HG03378 (cell line): Measurements from ENCODE around the gene ST3GAL3.
A peak's percentile ranks its signal among the peaks of the same experiment; 100 is the strongest.

Experiments
- ATAC-seq: cut with Tn5 transposase; IDR thresholded peaks from one replicate; pipeline ENCODE4 v1.9.1; 2021; ENCODE audit warnings: mild to moderate bottlenecking, moderate library complexity; ENCODE audit not compliant: unreplicated experiment

Gene ST3GAL3

DNA sequence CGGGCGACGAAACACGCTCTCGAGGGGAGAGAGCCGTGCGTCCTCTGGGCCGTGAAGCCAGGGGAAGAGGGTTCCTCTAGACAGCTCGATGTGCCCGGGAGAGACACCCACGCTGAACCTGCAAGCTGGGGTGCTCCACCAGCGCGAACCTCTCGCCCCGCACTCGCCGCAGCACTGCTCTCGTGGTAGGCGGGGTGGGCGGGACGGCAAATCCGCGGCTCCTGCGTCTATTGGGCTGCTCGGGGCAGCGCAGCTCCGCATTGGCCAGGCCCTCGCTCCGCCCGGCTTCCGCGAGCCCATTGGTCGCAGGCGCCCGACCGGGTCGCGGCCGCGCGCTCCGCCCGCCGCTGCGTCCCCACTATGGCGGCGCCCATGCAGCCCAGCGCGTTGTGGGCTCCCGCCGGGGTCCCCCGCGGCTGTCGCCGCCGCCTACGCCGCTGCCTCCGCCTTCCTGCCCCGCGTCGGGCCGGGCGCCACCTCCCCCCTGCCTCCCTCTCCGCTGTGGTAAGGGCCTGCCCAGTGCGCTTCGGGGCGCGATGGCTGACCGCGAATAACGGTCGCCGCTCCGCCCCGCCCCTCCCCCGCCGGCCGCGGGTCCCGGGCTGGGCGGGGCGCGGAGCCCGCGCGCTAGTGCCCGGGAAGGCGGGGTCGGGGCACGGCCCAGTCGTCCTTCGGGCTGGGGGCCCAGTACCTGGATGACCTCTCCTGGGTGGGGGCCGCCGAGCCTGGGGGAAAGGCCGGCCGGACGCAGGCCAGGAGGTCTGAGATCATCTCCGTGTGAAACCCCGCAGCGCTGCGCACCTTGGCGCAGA is at the start of gene ST3GAL3:
ST3GAL3 (plus strand) TSS at position 347 of the 812 bp plus-strand sequence. CDS start 28,727 bp downstream, outside the sequence.
- ATAC-seq, result peak; percentile 81

DNA sequence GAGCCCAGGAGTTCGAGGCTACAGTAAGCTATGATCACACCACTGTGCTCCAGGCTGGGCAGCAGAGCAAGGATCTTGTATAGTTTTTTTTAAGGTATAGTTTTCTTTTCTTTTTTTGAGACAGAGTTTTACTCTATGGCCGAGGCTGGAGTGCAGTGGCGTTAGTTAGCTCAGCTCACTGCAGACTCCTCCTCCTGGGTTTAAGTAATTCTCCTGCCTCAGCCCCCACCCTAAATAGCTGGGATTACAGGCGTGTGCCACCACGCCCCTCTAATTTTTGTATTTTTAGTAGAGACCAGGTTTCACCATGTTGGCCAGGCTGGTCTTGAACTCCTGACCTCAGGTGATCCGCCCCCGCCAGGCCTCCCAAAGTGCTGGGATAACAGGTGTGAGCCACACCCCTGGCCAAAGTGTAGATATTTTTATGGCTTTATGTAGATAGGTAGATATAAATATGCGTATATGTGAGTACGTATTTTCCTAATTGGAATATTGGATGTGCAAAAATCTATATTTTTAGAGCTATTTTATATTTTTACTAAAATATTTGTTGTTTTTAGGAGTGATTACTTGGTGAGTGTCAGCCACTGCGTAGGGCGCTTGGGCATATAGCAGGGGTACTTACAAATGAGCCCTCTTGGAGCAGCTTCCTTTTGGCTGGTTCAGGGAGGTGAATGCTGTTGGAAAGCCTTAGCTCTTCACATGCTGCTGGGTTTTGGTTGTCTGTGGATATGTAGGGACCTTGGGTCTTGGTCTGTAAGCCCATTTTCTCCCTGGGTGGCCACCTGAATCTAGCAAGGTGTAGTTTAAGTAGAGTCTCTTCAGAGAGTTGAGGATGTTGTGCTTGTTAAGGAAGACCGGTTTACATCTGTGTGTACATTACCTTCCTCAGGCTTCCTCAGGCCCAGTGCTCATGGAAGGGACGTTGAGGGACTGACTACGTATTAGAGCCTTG is 47.8 kb upstream of the ST3GAL3 start:
- no peak for ATAC-seq

GRCh38 chr1:43660355-43660754 is 47.0 kb upstream of the ST3GAL3 start:
- no peak for ATAC-seq

DNA sequence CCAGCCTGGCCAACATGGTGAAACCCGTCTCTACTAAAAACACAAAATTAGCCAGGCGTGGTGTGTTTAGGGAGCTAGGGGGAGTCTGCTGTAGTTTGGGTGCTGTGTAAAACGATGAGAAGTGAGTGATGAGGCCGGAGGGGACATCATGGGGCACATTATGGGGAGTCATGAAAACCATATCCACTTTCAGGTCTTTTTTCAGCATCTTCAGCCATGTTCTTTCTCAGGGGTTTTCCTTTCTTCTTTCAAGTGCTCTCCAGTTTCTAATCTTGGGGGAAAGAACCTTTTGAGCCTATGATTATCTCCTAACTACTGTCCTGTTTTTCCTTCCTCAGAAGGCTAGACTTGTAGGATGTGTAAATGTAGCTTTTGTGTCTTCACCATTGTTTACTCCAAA is 43.0 kb upstream of the ST3GAL3 start:
- no peak for ATAC-seq

DNA sequence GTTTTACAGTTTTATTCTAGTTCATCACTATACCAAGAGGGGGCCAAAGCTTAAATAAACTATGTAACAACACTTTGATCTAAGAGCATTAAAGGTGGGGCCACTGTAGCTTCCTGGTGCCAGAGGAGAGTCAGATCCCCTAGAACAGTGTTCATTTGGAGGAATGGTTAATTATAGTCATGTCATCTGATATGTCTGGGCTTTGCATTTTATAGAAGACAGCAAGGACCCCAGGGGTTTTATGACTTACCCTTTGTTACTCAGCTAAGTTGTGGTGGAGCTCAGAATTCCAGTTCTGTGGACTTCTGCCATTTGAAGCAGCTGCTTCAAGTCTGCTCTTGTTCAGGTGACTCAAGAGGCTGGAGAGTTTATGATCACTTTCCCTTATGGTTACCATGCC is 40.7 kb upstream of the ST3GAL3 start:
- ATAC-seq, result no peak

DNA sequence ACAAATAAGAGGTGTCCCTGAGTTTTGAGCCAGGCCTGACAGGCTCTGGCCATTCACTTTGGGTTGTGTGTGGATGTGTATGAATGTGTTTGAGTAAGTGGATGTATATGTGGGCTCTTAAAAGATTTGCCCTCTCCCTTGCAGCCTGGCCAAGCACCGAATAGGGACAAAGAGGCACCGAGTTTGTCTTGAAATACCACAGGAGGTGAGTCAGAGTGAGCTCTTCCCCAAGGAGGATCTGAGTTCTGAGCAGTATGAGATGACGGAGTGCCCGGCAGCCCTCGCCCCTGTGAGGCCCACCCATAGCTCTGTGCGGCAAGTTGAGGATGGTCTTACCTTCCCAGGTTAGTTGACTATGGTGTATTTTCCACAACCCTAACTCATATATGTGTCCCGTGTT is 38.4 kb upstream of the ST3GAL3 start:
- no peak for ATAC-seq

- ATAC-seq, result no peak
Measured at GRCh38 chr1:43669878-43670277, 37.5 kb upstream of the ST3GAL3 start.

DNA sequence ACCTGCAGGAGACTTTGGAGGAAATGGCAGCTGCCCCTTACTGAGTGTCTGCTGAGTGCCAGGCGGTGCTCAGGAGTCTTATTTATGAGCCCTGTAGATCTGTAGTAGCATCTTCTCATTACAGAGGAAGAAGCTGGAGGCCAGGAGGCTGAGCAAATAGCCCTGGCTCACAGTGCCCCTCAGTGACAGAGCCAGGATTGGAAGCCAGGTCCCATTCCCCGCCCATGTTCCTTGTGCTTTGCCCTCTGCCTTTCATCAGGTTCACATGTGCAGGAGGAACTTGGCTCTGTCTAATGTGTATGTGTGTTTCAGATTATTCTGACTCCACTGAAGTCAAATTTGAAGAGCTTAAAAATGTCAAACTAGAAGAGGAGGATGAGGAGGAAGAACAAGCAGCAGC is 36.1 kb upstream of the ST3GAL3 start:
- ATAC-seq, result no peak

DNA sequence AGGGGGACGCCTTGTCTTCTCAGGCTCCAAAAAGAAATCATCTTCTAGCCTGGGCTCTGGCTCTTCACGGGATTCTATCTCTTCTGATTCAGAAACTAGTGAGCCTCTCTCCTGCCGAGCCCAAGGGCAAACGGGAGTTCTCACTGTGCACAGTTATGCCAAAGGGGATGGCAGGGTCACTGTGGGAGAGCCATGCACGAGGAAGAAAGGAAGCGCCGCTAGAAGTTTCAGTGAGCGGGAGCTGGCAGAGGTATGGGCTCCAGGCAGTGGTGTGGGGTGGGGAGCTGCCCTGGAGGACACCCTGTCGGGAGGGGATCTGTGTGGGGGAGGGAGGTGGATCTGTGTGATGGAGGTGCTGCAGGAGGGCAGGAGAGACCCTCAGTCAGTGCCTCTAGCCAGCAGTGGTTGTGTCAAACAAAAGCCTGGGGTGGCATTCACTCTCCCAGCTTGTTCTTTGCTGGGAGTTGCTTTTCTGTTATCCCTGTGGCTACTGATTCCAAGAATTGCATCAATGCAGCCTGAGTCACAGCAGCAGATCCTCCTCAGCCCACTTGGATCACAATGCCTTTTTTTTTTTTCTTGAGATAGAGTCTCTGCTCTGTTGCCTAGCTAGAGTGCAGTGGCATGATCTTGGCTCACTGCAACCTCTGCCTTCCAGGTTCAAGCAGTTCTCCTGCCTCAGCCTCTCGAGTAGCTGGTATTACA is 35.6 kb upstream of the ST3GAL3 start:
- no peak for ATAC-seq

GRCh38 chr1:43673261-43673660 is 34.1 kb upstream of the ST3GAL3 start:
- no peak for ATAC-seq

GRCh38 chr1:43678940-43679339 is 28.4 kb upstream of the ST3GAL3 start:
- ATAC-seq, result no peak

DNA sequence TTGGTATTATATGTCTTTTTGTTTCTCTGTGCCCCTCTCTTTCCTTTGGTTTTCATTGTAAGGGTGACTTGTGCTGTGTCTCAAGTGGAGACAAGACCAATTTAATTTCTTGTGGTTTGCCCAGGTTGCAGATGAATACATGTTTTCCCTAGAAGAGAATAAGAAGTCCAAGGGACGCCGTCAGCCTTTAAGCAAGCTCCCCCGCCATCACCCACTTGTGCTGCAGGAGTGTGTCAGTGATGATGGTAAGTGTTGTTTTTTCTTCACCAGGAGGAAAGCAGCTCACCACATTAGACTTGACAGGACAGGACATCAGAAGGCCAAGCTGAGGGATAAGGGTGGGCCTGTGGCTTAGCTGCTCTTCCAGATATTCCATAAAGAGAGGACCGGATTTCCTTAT is 23.8 kb upstream of the ST3GAL3 start:
- no peak for ATAC-seq

GRCh38 chr1:43686801-43687200 is 20.5 kb upstream of the ST3GAL3 start:
- ATAC-seq, result no peak

- no peak for ATAC-seq
Measured at GRCh38 chr1:43687301-43688108, 19.8 kb upstream of the ST3GAL3 start.

GRCh38 chr1:43688109-43688387 is 19.3 kb upstream of the ST3GAL3 start:
- no peak for ATAC-seq

- no peak for ATAC-seq
Measured at GRCh38 chr1:43688594-43689000, 18.7 kb upstream of the ST3GAL3 start.

DNA sequence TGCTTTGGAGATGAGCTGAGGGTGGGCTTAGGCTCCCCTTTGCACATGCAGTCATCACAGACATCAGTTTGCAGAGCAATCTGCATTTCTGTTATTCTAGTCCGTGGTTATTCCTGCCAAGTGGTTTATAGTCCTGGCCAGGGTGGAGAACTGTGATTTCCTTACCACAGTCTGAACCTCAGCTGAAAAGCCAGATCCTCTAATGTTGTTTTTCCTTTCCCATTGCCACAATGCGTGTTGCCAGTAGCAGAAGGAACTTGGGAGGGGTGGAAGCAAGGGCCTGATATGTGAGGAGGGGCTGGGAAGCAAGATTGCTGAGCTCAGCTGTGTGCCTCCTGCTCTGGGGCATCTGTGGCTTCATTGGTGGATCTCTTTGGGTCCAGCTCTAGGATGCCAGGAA is 18.0 kb upstream of the ST3GAL3 start:
- ATAC-seq, result no peak

DNA sequence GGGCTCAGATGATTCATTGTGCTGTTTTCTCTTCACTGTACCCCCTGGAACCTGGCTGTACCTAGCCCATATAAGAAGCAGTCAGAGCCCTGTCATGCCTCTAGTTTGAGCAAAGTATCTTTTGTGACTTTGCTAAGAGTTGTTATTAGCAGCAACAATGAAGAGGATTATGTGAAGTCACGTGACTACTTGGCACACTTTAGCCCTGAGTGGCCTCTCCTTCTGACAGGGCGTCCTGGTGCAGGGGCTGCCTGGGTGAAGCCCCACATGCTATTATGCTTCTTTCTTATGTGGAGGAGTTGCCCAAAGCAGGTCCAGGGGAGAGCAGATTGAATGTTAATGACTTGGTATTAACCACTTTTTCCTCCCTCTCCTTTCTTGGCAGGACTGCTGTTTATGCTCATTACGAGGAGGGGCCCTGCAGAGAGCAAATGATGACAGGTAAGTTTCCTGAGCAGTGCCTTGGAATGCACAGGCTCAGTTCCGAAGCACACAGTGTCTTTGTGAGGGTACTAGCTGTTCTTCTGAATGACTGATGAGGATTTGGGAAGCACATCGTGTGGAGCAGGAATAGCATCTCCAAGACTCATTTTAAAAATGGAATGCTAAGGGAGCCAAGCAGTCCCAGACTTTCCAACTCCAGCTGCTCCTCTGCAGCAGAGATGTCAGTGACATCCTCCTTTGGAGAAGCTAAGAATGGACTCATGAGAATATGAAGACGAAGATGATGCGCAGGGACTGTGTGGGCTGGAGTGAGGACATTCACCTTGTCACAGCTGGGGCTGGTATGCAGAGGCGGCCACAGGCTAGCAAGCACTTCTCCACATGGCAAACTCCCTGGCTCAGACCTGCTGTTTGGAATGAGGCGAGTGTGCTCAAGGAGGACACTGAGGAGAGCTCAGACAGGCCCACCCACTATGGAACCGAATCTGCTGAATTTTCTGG is 15.2 kb upstream of the ST3GAL3 start:
- ATAC-seq, result no peak

DNA sequence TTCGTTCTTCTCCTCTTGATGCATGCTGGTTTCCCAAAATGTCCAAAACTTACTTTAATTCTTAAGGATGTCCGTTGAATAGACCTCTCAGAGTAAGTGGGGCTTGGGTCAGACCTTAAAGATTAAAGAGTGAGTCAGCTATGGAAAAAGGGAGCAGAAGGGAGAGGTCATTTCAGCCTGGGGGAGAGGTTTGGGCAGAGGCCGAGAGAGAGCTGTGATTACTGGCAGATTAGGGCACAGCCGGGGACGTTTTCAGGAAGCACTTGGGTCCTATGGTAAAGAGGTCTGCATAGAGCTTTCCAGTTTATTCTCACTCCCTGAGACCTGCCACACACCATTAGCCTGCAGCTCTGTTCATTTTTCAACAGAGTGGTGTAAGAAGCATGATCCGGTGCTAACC is 14.0 kb upstream of the ST3GAL3 start:
- ATAC-seq, result no peak

- ATAC-seq, result no peak
Measured at GRCh38 chr1:43699281-43699680, 8.1 kb upstream of the ST3GAL3 start.
